Measurements from ENCODE around the gene TAS2R41.
"Not testable (repeated sequence)": the region's sequence is repeated elsewhere in the genome, so short reads cannot be mapped to it uniquely, and the experiment has no call there.

The TAS2R41 gene

GRCh38 chr7:143456992-143457793, 20.5 kb upstream of the TAS2R41 start:
- no peaks in the 10 kb centered on the region for H3K9me3 ChIP-seq (ENCODE audit: low read length)
- no peak overlapping the region for H3K4me3 ChIP-seq (ENCODE audit: low read depth in 1 of 2, low read length in 2 of 2)
- H3K36me3 ChIP-seq (ENCODE audit: insufficient read depth, low read length) = no peaks in the 10 kb centered on the region
- no peaks in the 10 kb centered on the region for H3K27me3 ChIP-seq (ENCODE audit: control insufficient read depth in 1 of 2, insufficient read depth in 2 of 2, low read length in 2 of 2)
- no peaks in the 10 kb centered on the region for H3K4me1 ChIP-seq (ENCODE audit: insufficient read depth, low read length)
- H3K27ac ChIP-seq (ENCODE audit: low read depth, low read length) = no peak overlapping the region
- no peak overlapping the region for H3K9ac ChIP-seq (ENCODE audit: low read length)

GRCh38 chr7:143458263-143458662, 19.4 kb upstream of the TAS2R41 start:
- Histone ChIP-seq H3K36me3 (ENCODE audit: insufficient read depth, low read length) (no peaks in the 10 kb centered on the region), H3K27me3 (ENCODE audit: control insufficient read depth in 1 of 2, insufficient read depth in 2 of 2, low read length in 2 of 2) (no peaks in the 10 kb centered on the region), H3K9ac (ENCODE audit: low read length) (no peak overlapping the region), H3K9me3 (ENCODE audit: low read length) (no peaks in the 10 kb centered on the region), H3K4me1 (ENCODE audit: insufficient read depth, low read length) (no peaks in the 10 kb centered on the region), H3K27ac (ENCODE audit: low read depth, low read length) (no peak overlapping the region), H3K4me3 (ENCODE audit: low read depth in 1 of 2, low read length in 2 of 2) (no peak overlapping the region)

- H3K9ac ChIP-seq (ENCODE audit: low read length) = no peak overlapping the region
- no peaks in the 10 kb centered on the region for H3K36me3 ChIP-seq (ENCODE audit: insufficient read depth, low read length)
- H3K4me1 ChIP-seq (ENCODE audit: insufficient read depth, low read length) = no peaks in the 10 kb centered on the region
- H3K27me3 ChIP-seq (ENCODE audit: control insufficient read depth in 1 of 2, insufficient read depth in 2 of 2, low read length in 2 of 2) = no peaks in the 10 kb centered on the region
- H3K4me3 ChIP-seq (ENCODE audit: low read depth in 1 of 2, low read length in 2 of 2) = no peak overlapping the region
- no peaks in the 10 kb centered on the region for H3K9me3 ChIP-seq (ENCODE audit: low read length)
- no peak overlapping the region for H3K27ac ChIP-seq (ENCODE audit: low read depth, low read length)
These were observed 19.0 kb upstream of the TAS2R41 start for GRCh38 chr7:143458681-143459080.

GRCh38 chr7:143459359-143459758, 18.3 kb upstream of the TAS2R41 start:
- H3K36me3 ChIP-seq (ENCODE audit: insufficient read depth, low read length) = no peaks in the 10 kb centered on the region
- no peak overlapping the region for H3K27ac ChIP-seq (ENCODE audit: low read depth, low read length)
- H3K9me3 ChIP-seq (ENCODE audit: low read length) = no peaks in the 10 kb centered on the region
- H3K9ac ChIP-seq (ENCODE audit: low read length) = no peak overlapping the region
- H3K4me1 ChIP-seq (ENCODE audit: insufficient read depth, low read length) = no peaks in the 10 kb centered on the region
- no peaks in the 10 kb centered on the region for H3K27me3 ChIP-seq (ENCODE audit: control insufficient read depth in 1 of 2, insufficient read depth in 2 of 2, low read length in 2 of 2)
- no peak overlapping the region for H3K4me3 ChIP-seq (ENCODE audit: low read depth in 1 of 2, low read length in 2 of 2)

- H3K4me1 ChIP-seq (ENCODE audit: insufficient read depth, low read length) = no peaks in the 10 kb centered on the region
- no peak overlapping the region for H3K4me3 ChIP-seq (ENCODE audit: low read depth in 1 of 2, low read length in 2 of 2)
- no peak overlapping the region for H3K27ac ChIP-seq (ENCODE audit: low read depth, low read length)
- no peaks in the 10 kb centered on the region for H3K9me3 ChIP-seq (ENCODE audit: low read length)
- no peaks in the 10 kb centered on the region for H3K36me3 ChIP-seq (ENCODE audit: insufficient read depth, low read length)
- no peak overlapping the region for H3K9ac ChIP-seq (ENCODE audit: low read length)
- no peaks in the 10 kb centered on the region for H3K27me3 ChIP-seq (ENCODE audit: control insufficient read depth in 1 of 2, insufficient read depth in 2 of 2, low read length in 2 of 2)
These were observed 17.2 kb upstream of the TAS2R41 start for GRCh38 chr7:143460271-143460979.

GRCh38 chr7:143462045-143462444, 15.6 kb upstream of the TAS2R41 start:
- no peaks in the 10 kb centered on the region for H3K4me1 ChIP-seq (ENCODE audit: insufficient read depth, low read length)
- H3K9ac ChIP-seq (ENCODE audit: low read length) = no peak overlapping the region
- no peak overlapping the region for H3K4me3 ChIP-seq (ENCODE audit: low read depth in 1 of 2, low read length in 2 of 2)
- H3K27me3 ChIP-seq (ENCODE audit: control insufficient read depth in 1 of 2, insufficient read depth in 2 of 2, low read length in 2 of 2) = no peaks in the 10 kb centered on the region
- H3K36me3 ChIP-seq (ENCODE audit: insufficient read depth, low read length) = no peaks in the 10 kb centered on the region
- H3K9me3 ChIP-seq (ENCODE audit: low read length) = no peaks in the 10 kb centered on the region
- no peak overlapping the region for H3K27ac ChIP-seq (ENCODE audit: low read depth, low read length)

GRCh38 chr7:143463556-143463955, 14.1 kb upstream of the TAS2R41 start:
- Histone ChIP-seq H3K27me3 (ENCODE audit: control insufficient read depth in 1 of 2, insufficient read depth in 2 of 2, low read length in 2 of 2) (no peaks in the 10 kb centered on the region), H3K4me1 (ENCODE audit: insufficient read depth, low read length) (no peaks in the 10 kb centered on the region), H3K9ac (ENCODE audit: low read length) (no peak overlapping the region), H3K9me3 (ENCODE audit: low read length) (no peaks in the 10 kb centered on the region), H3K27ac (ENCODE audit: low read depth, low read length) (no peak overlapping the region), H3K36me3 (ENCODE audit: insufficient read depth, low read length) (no peaks in the 10 kb centered on the region), H3K4me3 (ENCODE audit: low read depth in 1 of 2, low read length in 2 of 2) (no peak overlapping the region)

GRCh38 chr7:143463957-143464356, 13.7 kb upstream of the TAS2R41 start:
- Histone ChIP-seq H3K27ac (ENCODE audit: low read depth, low read length) (no peak overlapping the region), H3K4me3 (ENCODE audit: low read depth in 1 of 2, low read length in 2 of 2) (no peak overlapping the region)

GRCh38 chr7:143467724-143468123, 9.9 kb upstream of the TAS2R41 start:
- H3K27ac ChIP-seq (ENCODE audit: low read depth, low read length) = no peak overlapping the region

More at GRCh38 chr7:143463957-143464356, 13.7 kb upstream of the TAS2R41 start:
- Histone ChIP-seq H3K4me1 (ENCODE audit: insufficient read depth, low read length) (no peaks in the 10 kb centered on the region), H3K9ac (ENCODE audit: low read length) (no peak overlapping the region), H3K9me3 (ENCODE audit: low read length) (no peaks in the 10 kb centered on the region), H3K36me3 (ENCODE audit: insufficient read depth, low read length) (no peaks in the 10 kb centered on the region), H3K27me3 (ENCODE audit: control insufficient read depth in 1 of 2, insufficient read depth in 2 of 2, low read length in 2 of 2) (no peaks in the 10 kb centered on the region)

GRCh38 chr7:143472071-143472689, 5.5 kb upstream of the TAS2R41 start:
- not testable (repeated sequence) for H3K4me1 ChIP-seq (ENCODE audit: insufficient read depth, low read length); H3K36me3 ChIP-seq (ENCODE audit: insufficient read depth, low read length); H3K27ac ChIP-seq (ENCODE audit: low read depth, low read length); H3K27me3 ChIP-seq (ENCODE audit: control insufficient read depth in 1 of 2, insufficient read depth in 2 of 2, low read length in 2 of 2); H3K9ac ChIP-seq (ENCODE audit: low read length); H3K4me3 ChIP-seq (ENCODE audit: low read depth in 1 of 2, low read length in 2 of 2); H3K9me3 ChIP-seq (ENCODE audit: low read length)

More at GRCh38 chr7:143467724-143468123, 9.9 kb upstream of the TAS2R41 start:
- Histone ChIP-seq H3K4me3 (ENCODE audit: low read depth in 1 of 2, low read length in 2 of 2) (no peak overlapping the region), H3K9me3 (ENCODE audit: low read length) (no peaks in the 10 kb centered on the region), H3K27me3 (ENCODE audit: control insufficient read depth in 1 of 2, insufficient read depth in 2 of 2, low read length in 2 of 2) (no peaks in the 10 kb centered on the region), H3K9ac (ENCODE audit: low read length) (no peak overlapping the region), H3K4me1 (ENCODE audit: insufficient read depth, low read length) (no peaks in the 10 kb centered on the region), H3K36me3 (ENCODE audit: insufficient read depth, low read length) (no peaks in the 10 kb centered on the region)

- no peaks in the 10 kb centered on the region for H3K9me3 ChIP-seq (ENCODE audit: low read length)
- no peaks in the 10 kb centered on the region for H3K4me1 ChIP-seq (ENCODE audit: insufficient read depth, low read length)
- H3K9ac ChIP-seq (ENCODE audit: low read length) = no peak overlapping the region
- H3K27ac ChIP-seq (ENCODE audit: low read depth, low read length) = no peak overlapping the region
- H3K36me3 ChIP-seq (ENCODE audit: insufficient read depth, low read length) = no peaks in the 10 kb centered on the region
- H3K4me3 ChIP-seq (ENCODE audit: low read depth in 1 of 2, low read length in 2 of 2) = no peak overlapping the region
- H3K27me3 ChIP-seq (ENCODE audit: control insufficient read depth in 1 of 2, insufficient read depth in 2 of 2, low read length in 2 of 2) = no peaks in the 10 kb centered on the region
These were observed 1.5 kb downstream of the TAS2R41 start for GRCh38 chr7:143479055-143479766.
